ENCODE measurements around the gene AAR2.

Gene AAR2

DNA sequence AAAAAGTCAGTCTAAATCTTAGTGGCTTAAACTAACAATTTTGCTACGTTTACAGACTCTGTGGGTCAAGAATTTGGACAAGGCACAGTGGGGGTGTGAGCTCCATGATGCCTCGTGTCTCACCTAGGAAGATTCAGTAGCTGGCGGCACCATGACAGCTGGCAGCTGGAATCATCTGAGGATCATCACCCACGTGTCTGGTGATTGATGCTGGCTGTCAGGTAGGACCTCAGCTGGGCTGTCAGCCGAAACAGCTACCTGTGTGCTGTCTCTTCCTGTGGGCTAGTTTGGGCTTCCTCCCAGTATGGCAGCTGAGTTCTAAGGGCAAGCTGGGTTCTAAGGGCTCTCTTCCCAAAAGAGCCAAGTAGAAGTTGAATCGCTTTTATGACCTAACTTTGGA lies 43.5 kb downstream of the AAR2 start:
- no peak for DNase-seq (ENCODE audit: low spot score)

DNA sequence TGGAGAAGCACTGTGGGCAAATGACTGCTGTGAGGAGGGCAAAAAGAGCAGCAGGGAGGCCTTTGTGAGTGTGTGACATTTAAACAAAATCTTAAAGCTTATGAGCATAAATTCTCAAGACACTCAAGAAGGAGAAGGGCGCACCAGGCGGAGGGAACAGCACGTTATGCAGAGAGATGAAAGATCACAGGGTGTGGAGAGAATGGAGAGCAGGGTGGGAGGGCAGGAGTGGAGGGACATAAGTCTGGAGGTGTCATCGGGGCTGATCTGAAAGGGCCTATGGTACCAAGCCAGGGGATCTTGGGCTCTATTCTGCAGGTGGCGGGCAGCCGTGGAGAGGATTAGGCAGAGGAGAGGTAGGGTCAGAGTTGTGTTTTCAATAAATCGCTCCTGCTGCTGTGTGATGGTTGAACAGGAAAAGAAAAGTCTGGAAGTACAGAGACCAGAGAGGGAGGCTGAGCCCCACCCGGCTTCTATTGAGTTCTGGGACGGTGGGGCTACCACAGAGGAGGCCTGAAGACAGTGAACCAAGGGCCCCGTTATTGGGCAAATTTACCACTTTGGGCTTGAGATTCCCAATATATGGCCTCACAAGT lies 45.6 kb downstream of the AAR2 start:
- no peak for DNase-seq (ENCODE audit: low spot score)

- no peak for DNase-seq (ENCODE audit: low spot score)
Observed at GRCh38 chr20:36284751-36285150, 48.5 kb downstream of the AAR2 start.

DNA sequence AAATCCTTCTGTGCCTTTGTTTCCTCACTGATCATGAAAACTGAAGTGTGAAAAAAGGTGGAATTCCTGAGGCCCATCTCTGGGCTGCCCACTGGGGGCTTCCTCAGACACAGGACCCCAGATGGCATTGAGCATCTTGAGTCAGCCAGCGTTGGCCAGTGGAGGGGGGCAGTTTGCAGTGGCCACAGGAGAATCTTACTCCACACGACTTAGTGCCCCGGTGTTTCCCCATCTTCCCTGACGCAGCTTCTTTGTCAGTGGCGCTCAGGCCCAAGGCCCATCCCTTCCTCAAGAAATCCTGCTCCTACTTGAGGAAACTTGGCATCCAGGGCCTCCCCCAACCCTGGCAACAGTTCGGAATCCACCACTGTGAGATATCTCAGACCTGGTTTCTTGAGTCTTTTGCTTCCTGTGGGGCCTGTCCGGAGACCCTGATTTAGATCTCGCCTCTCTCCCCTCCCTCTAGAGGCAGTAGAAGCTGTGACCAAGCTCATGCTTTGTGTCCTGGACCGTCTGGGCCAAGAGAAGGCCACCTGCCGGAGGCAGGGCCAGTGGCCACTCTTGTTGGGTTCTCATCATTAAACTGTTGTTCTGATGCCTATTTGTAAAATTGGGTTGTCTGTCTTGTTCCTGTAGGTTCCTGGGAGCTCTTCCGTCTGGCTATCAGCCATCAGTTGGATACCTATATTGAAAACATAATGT lies 49.6 kb downstream of the AAR2 start:
- no peak for DNase-seq (ENCODE audit: low spot score)

DNA sequence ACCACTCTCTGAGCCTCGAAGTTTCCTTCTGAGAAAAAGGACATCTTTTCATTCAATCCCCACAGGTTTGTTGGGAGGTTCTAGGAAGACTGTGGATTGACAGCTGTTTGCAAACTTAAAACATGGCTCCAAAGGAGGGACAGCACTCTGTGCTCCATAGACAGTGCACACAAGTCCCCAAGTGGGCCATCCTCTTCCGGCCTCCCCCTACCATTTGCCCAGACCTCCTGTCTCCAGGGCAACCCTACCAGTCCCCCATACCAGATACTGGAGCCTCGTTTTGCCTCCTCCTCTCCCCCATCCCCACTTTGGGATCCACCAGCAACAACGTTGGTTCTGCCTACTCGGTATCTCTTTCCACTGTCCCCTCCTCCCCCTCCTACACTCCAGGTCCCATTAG lies 61.4 kb downstream of the AAR2 start:
- no peak for DNase-seq (ENCODE audit: low spot score)

DNA sequence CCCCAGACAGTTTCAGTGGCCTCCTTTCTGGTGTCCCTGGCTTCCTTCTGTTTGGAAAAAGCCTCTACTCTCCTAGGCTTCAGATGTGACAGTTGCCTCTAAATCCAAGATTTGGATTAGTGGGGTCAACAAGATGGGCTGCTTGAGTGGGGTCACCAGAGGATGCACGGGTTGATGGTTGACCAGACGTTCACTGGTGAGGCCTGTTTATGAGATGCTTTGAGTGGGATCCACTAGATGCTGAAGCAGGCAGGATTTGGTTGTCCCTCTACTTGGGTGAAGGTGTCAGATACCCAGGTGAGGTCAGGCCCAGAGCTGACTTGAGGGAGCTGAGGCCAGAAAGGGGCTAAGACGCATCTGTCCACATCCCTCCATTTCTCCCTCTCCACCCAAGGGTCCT lies 61.8 kb downstream of the AAR2 start:
- DNase-seq (ENCODE audit: low spot score), result no peak

DNA sequence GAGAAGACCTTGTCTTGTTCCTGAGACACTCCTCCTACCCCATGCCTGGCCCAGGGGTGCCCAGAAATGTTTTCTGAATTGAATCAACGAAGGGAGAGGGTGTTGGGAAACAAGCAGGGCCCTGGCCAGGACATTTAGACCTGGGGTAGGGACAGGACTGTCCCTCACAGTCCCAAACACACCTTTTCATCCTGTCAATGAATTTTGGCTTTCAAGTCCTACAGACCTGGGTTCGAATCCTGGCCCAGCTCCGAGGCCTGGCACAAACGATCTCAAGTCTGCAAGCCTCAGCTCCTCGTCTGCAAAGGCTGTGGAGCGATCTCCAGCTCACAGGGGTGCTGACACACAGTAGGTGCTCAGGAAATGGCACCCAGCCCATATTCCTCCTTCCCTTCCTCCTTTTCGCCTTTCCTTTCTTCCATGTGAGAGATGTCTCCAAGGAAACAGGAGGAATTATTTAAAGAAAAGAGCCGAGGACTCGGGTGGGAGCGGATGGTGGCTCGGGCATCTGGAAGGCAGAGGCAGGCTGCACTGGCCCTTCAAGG lies 62.6 kb downstream of the AAR2 start:
- no peak for DNase-seq (ENCODE audit: low spot score)

DNA sequence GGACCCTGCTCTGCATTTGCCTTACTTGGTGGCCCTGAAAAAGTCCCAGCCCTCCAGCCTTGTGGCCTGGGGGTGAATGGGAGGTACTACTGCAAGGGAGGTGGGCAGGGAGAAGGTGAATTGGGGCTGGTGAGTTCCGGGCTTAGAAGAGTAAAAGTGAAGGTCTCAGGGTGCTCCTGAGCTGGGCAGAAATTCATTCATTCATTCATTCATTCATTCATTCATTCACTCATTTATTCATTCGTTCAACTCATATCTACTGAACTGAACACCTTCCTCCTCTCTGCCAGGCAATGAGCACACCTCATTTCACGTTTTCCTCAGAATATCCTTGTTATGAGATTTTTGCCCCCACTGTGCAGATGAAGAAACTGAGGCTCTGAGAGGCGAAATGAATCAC lies 63.2 kb downstream of the AAR2 start:
- DNase-seq (ENCODE audit: low spot score), result no peak

GRCh38 chr20:36301359-36302119 lies 65.3 kb downstream of the AAR2 start:
- no peak for DNase-seq (ENCODE audit: low spot score)

DNA sequence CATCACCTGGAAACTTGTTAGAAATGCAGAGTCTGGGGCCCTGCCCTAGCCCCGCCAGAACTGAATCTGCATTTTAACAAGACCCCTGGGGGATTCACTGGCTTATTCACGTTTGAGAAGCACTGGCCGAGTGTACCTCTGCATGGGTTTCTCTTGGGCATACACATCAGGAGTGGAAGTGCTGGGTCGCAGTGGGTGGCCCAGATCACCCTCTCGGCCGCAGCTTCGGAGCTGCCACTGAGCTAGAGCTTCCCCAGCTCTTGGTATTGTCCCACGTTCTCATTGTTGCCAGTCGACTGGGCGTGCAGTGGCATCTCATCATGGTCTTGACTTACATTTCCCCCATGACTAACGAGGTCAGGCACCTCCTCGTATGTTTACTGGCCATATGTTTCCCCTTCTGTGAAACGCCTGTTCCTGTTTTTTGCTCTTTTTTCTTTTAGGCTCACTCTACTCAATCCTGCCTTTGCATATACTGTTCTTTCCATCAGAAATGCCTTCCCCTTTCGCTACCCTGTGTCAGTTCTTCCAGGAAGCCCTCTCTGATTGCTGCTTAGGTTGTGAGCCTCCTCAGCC lies 66.8 kb downstream of the AAR2 start:
- DNase-seq (ENCODE audit: low spot score), result no peak

- no peak for DNase-seq (ENCODE audit: low spot score)
Observed at GRCh38 chr20:36303831-36304230, 67.6 kb downstream of the AAR2 start.

- DNase-seq (ENCODE audit: low spot score), result no peak
Observed at GRCh38 chr20:36304786-36305495, 68.7 kb downstream of the AAR2 start.

- DNase-seq (ENCODE audit: low spot score), result no peak
Observed at GRCh38 chr20:36305602-36306551, 69.6 kb downstream of the AAR2 start, which contains the start of gene DLGAP4. TSS of gene DLGAP4 (plus strand) at chr20:36306339. CDS start at chr20:36431718, 125,379 bp downstream.

Measured in CD4-positive, alpha-beta T cell treated with Interleukin-15 for 4 hours (primary cell).